Bone marrow (tissue), 2 donors: ENCODE data around the gene MED15.
"Not testable (repeated sequence)": the region's sequence is repeated elsewhere in the genome, so short reads cannot be mapped to it uniquely, and the experiment has no call there.

ENCODE experiments used
- DNase-seq, 2 donors: peaks; one replicate each; lab custom pipeline; 2025; lab: John Stamatoyannopoulos, UW

Gene MED15

DNA sequence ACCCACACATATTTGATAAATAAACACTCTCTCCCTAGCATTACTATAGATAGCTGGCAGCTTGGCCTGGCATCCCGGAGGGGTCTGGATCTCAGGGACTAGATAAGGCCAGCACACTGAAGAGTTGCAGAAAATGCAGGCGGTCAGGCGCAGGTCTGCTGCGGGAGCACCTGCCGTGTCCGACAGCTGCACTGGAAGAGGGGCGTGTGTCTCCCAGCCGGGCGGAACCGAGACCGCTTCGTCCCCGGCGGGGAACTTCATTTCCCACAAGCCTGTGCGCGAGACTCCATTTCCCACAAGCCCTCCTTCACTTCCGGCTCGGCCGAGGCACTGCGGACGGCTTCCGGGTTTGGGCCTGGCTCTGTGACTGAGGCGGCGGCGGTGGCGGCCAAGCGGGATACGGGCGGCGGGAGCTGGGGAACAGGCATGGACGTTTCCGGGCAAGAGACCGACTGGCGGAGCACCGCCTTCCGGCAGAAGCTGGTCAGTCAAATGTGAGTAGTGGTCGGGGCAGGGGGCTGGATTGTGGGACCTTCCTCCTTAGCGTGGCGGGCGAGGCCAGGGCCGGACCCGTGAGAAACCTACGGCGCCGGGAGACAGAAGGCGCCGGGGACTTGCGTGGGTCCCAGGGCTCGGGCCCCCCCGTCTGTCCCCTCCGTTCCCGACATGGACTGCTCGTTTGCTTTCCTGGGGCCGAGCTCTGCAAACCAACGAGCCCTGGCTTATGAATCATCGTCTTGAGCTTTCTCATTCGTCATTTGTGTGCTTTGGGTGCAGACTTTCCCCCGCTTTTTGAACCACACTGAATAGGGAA, at the start of gene MED15:
TSS of gene MED15 (plus strand) at position 358 of the 814 bp plus-strand sequence. CDS start at position 427, 69 bp downstream.
- peak; percentile 63 to 74 for DNase-seq

GRCh38 chr22:20458530-20459151, 48.8 kb upstream of the MED15 start:
- no peak for DNase-seq

DNA sequence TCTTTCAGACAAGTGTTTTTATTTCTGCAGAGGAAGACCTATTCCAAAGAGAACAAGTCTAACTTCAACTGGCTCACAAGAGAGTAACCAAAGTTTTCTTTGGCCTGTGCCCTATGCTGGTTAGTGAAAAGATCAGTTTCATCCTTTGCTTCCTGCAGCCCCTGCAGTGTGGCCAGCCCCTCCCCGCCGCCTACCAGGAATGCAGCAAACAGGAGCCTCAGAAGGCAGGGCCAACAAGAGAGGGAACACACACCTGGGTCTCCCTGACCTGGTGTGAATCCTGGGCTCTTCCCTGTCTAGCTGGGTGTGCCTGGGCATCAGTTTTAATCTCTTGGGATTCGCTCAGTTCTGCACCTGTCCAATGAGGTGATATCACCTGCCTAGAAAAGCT, 48.3 kb upstream of the MED15 start:
- DNase-seq: no peak

DNA sequence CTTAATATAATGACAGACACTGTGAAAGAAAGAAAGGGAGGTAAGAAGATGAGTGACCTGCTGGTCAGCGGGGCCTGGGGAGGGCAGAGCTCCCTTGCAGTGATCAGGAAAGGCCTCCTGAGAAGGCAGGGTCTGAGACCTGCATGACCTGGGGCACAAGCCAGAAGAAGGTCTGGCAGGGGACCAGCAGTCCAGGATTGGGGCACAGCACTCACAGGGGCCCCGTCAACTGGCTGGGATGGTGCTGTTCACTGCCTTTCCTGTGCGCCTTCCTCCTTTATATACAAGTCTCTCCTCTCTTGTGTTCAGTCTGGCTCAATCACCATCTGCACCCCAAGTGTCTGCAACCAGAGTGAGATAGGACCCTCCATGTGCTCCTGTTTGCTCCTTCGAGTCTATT, 47.5 kb upstream of the MED15 start:
- no peak for DNase-seq

GRCh38 chr22:20463324-20464095, 43.9 kb upstream of the MED15 start:
- peak in 1 of 2 donors; percentile 11 for DNase-seq

GRCh38 chr22:20464096-20464614, 43.3 kb upstream of the MED15 start:
- no peak for DNase-seq

DNA sequence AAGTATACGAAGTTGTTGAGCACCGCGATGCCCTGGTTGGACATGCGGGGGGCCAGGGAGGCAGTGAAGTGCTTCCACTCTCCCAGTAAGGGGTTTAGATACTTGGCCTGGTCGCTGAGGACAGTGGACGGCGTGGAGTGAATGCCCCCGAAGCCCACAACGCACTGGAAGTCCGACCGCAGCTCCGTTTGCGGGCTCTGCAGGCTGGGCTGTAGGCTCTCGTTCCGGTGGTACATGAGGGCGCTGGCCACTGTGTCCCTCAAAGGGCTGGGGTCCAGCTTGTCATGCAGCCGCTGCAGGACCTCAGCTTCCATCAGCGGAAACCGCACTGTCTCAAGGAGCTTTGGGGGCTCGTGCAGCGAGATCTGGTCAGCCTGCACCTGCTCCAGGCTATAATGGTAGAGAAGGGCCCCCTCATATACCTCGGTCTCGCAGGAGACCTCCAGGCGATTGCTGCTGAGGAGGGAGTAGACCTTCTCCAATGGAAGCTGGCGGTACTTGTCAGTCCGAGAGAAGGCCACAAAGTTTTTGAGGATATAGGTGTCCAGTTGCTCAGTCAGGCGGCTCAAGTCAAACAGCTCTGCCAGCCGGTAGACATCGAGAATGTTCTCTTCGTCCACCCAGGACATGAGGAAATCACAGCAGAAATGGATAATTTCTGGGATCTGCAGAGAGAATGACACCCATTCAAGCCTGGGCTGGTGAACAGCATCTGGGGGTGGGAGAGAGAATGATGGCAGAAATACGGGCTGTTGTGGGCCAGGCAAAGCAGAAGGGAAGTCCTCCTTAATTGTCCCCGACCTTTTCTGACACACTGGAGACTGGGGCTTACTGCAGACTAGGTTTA, 42.3 kb upstream of the MED15 start:
- DNase-seq: no peak

DNA sequence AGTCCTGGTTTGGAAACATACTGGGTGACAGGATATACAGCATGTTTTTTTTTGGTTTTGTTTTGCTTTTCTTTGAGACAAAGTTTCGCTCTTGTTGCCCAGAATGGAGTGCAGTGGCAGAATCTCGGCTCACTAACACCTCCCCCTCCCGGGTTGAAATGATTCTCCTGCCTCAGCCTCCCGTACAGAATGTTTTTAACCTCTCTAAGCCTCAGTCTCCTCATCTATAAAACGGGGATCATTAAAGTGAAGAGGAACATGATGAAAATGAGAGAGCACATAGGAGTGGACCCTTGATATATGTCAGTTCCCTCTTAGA, 41.7 kb upstream of the MED15 start:
- DNase-seq: no peak

DNA sequence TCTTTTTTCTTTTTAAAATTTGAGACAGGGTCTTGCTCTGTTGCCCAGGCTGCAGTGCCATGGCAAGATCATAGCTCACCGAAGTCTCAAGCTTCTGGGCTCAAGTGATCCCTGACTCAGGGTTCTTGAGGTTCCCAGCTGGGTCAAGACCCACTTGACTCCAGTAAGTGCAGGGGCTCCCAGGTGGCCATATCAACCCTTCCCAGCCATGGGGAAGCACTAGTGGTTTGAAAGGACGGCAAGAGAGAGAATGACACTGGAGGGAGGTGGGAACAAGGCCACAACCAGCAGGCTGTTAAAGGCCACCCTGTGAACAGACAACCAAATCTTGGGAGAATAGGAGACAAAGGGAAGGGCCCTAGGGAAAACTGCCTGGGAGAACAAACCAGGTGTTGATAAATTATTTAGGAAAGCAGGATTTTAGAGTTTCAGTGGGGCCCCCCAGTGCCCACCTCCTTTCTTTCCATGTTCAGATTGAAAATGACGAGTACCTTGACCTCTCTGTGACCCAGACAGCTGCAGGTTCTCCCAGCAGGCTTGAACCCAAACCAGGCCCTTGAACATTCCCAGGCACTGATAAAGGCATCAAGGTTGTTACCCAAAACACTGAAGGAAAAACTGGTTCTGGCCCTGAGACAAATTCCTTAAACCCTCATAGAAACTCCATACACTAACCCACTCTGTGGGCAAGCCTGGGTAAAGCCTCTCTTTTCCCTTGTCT, 40.6 kb upstream of the MED15 start:
- no peak for DNase-seq

DNA sequence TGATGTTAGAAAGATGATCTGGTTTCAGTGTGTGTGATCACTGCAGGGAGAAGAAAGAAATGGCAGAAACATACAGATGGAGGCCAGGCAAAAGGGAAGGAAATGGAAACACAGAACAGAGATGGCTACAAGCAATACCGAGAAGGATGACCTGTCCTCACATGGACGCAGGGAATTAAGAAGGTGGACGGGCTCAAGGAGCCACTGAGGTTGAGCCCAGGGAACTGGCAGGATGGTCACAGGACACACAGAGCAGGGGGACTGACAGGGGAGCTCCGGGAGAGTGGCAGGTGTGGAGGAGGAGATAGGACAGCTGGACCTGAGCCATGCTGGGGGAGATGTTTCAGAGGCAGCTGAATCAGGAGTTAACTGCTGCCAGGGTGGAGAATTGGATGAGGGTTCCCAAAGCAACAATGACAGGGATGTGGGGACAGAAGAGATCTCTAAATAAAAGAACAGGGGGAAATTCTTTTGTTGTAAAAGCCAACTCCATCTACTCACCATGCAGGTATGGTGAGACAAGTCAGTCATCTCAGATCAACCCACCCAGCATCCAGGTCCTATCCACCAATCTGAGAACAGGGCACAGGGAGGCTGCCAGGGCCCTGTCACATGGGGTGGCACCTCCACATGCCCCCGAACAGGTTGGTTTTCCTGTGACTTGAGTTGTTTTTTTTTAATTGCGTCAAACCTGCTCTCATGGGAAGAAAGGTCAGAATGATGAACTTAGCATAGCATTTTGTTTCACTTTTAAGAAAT, 38.1 kb upstream of the MED15 start:
- no peak for DNase-seq

DNA sequence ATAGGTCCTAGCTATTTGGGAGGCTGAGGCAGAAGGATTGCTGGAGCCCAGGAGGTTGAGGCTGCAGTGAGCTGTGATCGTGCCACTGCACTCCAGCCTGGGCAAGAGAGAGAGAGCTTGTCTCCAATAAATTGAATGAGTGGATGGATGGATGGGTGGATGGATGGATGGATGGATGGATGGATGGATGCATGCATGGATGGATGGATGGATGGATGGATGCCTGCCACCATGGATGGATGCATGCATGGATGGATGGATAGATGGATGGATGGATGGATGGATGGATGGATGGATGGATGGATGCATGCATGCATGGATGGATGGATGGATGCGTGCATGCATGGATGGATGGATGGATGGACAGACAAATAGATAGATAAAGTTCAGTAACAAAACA, 36.9 kb upstream of the MED15 start:
- DNase-seq: not testable (repeated sequence)

- DNase-seq: no peak
Observed at GRCh38 chr22:20471126-20471833, 36.1 kb upstream of the MED15 start.

DNA sequence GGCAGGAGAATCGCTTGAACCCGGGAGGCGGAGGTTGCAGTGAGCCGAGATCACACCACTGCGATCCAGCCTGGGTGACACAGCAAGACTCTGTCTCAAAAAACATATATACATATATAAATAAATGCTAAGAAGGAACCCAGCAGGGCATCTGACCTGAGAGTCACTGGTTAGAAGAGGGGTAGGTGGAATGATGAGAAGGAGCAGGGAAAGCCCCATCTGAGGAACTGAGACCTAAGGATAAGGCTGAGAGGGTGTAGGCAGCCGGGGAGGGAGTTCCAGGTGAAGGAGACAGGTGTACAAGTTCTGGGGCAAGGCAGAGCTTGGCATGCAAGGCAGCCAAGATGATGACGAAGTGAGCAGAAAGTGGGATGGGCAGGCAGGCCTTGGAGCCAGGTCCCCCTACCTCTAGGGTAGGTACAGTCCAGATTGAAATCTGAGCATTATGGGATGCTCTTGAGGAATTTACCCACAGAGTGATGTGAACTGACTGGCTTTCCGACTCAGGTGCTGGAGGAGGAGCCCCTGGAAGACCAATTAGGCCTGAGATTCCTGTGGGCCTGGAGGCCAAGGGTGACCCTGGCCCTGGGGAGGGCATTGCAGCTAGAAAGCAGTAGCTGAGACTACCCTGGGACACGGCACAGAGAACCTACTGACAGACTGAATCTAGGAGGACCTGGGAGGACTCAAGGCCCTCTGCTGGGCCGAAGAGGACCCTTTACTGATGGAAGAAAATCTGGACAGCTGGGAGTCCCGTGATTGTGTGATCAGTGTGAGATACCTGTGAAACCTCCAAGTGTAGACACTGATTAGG, 34.6 kb upstream of the MED15 start:
- DNase-seq: no peak

GRCh38 chr22:20475115-20475436, 32.3 kb upstream of the MED15 start:
- no peak for DNase-seq

DNA sequence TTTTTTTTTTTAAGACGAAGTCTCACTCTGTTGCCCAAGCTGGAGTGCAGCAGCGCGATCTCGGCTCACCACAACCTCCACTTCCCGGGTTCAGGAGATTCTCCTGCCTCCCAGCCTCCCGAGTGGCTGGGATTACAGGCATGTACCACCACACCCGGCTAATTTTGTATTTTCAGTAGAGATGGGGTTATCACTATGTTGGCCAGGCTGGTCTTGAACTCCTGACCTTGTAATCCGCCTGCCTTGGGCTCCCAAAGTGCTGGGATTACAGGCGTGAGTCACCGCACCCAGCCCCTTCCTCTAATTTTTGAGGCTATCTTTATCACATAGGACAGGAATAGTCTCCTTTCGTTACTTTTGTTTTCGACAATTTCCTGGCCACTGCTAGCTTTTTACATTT, 31.8 kb upstream of the MED15 start:
- DNase-seq: not testable (repeated sequence)

GRCh38 chr22:20478059-20478458, 29.4 kb upstream of the MED15 start:
- DNase-seq: not testable (repeated sequence)

DNA sequence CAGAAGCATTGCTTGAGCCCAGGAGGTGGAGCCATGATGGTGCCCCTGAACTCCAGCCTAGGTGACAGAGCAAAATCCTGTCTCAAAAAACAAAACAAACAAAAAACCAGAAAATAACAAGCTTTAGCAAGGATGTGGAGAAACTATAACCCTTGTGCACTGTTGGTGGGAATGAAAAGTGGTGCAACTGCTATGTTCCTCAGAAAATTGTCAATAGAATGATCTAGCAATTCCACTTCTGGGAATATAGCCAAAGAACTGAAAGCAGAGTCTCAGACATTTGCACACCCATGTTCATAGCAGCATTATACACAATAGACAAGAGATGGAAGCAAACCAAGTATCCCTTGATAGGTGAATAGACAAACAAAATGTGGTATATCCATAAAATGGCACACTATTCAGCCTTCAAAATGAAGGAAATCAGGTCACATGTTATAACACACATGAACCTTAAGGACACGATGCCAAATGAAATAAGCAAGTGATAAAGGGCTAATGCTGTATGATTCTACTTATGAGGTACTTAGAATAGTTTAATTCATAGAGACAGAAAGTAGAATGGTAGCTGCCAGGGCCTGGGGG, 27.7 kb upstream of the MED15 start:
- DNase-seq: no peak

- DNase-seq: not testable (repeated sequence)
Observed at GRCh38 chr22:20483143-20483506, 24.3 kb upstream of the MED15 start.

- DNase-seq: no peak
Observed at GRCh38 chr22:20483771-20484170, 23.6 kb upstream of the MED15 start.
